ENCODE measurements around the gene MC4R. TPM values are rescaled to one million over a fixed set of nuclear protein-coding genes. Genes with fewer than 3 reads are reported as not detected.

Gene MC4R
- not detected for total RNA-seq

GRCh38 chr18:60372596-60372995, at the start of gene MC4R:
TSS of gene MC4R (minus strand) at chr18:60372775. CDS start at chr18:60372349, 426 bp downstream.

